HG03039 (cell line): ENCODE measurements around the gene PRR23E.

Experiments
- ATAC-seq: cut with Tn5 transposase; IDR thresholded peaks from one replicate; pipeline ENCODE4 v1.9.1; 2021; ENCODE audit warnings: mild to moderate bottlenecking, moderate library complexity; ENCODE audit not compliant: unreplicated experiment

Gene PRR23E

DNA sequence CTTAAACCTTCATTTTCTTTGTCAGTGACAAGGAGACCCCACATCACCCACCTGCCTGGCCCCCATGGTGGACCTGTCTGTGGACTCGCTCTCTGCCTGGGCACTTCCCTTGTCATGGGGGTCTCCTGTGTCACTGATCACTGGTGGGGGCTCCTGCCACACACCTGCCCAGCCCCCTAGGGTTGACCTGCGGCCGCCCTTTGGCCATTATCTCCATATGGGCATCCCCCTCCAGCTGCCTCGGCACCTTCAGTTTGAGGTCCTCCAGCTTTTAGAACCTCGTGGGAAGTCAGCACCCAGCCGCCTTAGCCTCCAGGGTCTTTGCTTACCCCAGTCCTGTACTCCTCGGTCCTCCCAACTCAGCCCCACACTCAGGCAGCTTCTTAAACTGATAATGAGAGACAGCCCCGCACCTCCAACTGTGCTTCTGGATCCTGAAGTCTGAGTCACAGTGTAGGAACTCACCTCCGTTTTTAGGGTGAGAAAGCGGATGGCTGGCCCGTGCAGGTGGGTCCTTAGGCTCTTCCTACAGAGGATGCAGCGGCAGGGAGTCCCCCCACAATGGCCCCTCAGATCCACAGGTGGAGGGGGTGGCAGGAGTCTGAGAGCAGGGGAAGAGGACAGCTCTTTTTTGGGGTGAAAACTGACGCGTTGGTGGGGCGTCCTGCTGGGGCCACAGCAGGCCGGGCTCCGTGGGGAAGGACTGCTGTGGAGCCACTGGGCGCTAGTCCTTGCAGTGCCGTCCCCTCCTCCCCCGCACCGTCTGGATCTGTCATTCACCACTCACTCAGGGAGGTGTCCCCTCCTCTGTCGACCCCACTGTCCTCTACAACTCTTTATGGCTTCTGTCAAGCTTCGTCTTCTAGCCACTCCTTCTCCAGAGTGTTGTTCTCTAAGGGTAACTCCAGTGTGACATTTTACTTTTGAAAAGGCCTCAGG, 8.7 kb upstream of the PRR23E start:
- ATAC-seq = no peak

GRCh38 chr3:127184870-127185216, 8.1 kb upstream of the PRR23E start:
- ATAC-seq = no peak

DNA sequence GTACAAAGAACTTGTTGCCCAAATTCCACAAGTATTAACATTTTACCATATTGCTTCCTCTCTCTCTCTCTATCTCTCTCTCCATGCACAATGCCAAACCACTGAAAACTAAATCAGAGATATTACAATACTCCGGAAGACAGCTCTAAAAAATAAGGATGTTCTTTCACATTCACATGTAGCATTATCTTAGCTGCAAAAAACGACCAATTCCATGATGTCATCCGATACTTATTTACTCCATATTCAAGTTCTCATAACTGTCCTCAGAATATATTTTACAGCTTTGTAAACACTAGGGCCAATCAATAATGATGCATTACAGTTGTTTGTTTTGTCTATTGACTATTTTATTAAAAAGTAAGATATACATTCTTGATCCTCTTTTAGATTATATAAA, 7.7 kb upstream of the PRR23E start:
- no peak for ATAC-seq

- ATAC-seq = no peak
Measured at GRCh38 chr3:127185962-127186674, 6.8 kb upstream of the PRR23E start.

DNA sequence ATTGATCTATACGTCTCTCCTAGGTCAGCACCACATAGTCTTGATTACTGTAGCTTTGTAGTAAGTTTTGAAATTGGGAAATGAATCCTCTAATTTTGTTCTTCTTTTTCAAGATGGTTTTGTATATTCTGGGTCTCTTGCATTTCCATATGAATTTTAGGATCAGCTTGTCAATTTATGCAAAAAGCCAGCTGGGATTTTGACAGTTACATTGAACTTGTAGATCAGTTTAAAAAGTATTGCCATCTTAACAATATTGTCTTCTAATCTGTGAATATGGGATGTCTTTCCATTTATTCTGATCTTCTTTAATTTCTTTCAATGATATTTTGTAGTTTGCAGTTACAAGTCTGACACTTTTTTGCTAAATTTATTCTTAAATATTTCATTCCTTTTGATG, 5.6 kb upstream of the PRR23E start:
- no peak for ATAC-seq

GRCh38 chr3:127193341-127193740, 410 bp downstream of the PRR23E start:
- no peak for ATAC-seq

DNA sequence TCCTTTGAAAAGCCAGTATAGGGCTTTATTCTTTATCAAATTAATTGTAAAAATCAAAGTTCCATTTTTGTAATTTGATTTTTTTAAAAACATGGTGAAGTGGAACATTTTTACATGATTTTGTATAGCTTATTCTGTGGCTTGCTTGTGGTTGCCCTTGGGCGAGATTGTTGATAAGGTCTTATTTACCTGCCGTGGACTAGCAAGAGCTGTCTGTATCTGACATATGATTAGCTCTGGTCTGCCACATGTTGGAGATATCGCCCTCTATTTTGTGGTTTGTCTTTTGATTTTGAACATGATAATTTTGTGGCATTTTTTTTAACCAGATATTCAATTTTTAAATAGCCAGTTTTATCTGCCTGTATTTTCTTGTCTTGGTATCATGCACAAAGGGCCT, 844 bp downstream of the PRR23E start:
- no peak for ATAC-seq

GRCh38 chr3:127194601-127195187, 1.8 kb downstream of the PRR23E start:
- ATAC-seq = no peak

GRCh38 chr3:127195417-127195816, 2.5 kb downstream of the PRR23E start:
- ATAC-seq = no peak

GRCh38 chr3:127196002-127196401, 3.1 kb downstream of the PRR23E start:
- no peak for ATAC-seq

DNA sequence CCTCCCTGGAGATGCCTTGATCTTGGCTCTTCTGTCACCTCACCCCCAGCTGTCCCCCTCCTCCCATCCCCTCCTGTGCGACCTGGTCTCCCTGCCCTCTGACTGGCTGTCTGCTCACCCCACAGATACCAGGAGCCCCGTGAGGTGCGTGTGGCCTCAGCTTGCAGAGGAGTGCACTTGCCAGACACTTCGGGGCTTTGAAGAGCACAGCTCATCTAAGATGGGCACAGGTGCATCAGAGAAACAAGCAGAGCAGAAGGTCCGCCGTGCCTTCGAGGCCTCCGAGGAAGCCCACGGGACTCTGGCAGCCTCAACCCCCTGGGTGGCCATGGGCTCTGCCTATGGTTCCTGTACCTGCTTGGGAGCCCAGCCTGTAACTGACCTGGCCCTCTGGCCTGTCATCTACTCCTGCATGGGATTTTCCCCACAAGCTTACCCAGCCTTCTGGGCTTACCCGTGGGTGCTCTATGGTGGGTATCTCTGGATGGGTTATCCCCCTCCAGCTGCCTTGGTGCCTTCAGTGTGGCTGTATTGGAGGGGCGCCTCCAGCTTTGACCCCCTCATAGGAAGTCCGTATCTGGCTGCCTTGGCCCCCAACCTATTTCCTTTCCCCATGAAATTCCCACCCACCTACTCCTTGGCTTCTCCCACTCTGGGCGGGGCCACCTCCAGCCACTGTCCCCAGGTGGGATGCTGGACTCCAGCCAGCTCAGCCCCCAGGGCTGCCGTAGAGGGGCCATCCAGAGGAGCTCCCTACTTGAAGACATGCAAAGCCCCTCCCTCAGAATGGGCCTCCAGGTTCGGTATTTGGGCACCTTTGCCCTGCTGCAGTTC, 3.8 kb downstream of the PRR23E start:
- no peak for ATAC-seq

DNA sequence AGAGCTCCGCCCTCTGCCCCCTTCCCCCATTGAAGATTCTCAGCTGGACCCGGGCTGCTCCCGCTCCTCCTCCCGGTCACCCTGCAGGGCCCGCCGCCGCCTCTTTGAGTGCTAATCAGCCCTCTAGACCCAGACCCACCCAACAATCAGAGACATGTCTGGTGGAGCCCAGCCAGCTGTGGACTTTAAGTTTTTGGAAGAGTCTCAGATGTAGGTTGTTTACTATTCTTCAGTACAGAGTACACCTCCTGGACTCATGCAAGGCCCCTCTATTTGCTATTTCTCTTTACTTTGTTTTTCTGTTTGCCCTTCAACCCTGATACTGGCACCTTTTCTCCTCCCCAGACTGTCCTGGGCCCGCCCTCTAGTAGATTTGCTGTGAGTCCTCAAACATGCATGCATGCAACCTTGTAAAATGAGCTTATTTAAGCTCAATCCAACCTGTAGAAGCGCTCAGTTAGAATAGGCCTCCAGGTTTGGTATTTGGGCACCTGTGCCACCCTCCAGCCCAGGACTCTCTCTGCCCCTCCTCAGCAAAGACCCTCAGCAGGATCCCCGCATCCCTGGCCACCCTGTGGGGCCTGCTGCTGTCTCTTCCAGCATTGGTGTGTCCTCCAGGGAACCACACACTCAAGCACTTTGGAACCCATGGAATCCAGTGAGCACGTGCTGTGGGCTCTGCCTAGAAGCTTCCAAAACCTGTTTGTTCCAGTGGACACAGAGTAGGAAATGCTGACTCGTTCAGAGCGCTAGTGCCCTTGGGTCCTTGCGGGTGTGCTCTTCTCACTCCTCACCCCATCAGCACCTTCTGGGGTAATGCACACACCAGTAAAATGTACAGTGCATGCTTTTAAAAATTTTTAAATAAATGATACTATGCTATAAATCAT, 4.6 kb downstream of the PRR23E start:
- ATAC-seq = no peak

- no peak for ATAC-seq
Measured at GRCh38 chr3:127200086-127200691, 7.3 kb downstream of the PRR23E start.

DNA sequence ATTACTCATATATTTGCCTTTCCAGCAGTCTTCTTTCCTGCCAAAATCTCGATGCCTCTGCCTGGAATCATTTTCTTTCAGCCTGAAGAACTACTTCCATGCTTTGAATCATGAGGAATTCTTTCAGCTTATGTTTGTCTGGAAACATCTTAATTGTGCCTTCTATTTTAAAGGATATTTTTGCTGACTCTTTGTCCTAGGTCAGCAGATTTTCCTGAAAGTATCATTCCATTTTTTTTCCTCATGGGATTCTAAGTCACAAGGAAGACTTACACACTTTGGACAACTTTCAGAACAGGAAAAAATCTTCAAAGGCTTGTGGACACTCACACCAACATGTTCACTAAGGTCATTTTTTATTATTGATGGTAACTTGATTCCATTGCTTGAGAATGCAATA, 10.1 kb downstream of the PRR23E start:
- ATAC-seq = no peak

DNA sequence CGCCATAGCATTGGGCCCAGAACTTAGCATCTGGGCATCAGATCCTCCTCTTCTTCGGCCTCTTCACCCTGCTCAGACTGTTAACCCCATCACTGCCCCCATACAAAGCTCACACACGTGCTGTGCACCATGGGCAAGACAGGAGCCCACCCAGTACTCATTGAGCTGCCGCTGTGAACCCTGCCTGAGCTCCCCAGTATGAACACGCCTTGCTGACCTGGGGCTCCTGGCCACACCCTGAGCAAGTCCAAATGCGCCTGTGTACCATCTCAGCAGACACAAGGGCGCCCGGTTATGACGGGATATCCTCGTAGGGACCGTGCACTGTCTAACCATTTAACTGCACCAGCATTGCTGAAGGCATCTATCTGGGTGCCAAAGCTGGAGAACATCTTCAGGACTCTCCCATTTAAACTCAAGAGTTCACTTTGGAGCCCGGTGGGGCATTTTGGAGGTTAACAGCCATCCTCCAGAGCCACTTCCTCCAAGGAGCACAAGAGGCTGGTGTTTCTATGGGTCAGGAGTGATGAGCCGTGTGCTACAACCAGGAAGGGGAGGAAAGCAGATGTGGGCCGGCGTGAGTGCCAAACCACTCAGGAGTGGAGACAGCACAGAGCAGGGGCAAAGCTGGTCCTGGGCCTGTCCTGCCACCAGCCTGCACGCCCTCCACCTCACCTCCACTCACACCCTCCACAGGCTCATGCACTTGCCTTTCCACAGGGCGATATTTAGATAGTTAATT, 12.1 kb downstream of the PRR23E start:
- ATAC-seq = no peak

DNA sequence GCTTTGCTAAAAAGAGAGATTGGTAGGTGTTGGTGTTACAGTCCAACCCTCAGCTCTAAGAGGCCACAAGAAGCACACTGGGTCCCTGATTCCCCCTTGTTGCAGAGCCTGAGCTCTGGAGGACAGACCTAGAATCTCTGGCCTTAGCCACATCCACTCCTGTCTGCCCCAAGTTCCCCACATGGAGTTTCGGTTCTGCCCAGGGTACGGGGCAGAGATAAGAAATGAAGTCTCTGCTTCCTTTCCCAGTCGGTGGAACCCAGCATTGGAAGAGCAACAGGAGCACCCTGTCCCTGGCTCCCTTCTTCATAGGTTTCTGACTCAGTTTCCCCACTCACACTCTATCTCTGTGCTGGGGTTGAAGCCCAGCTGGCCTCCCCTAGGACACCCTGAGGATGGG, 13.2 kb downstream of the PRR23E start:
- no peak for ATAC-seq

- ATAC-seq = no peak
Measured at GRCh38 chr3:127206611-127207516, 13.9 kb downstream of the PRR23E start.
